K562 (cell line): Measurements from ENCODE around the gene APOC1. TPM values are rescaled to one million over a fixed set of nuclear protein-coding genes. Genes with fewer than 3 reads are reported as not detected.

Experiments
- ATF6 ChIP-seq: sonication (generic); formaldehyde crosslinking; IDR thresholded peaks from 2 replicates; pipeline ENCODE4 v1.4.0; 2020; ENCODE audit warnings: mild to moderate bottlenecking, missing genetic modification reagents
- BACH1 ChIP-seq: fragments of 200-800 bp; sonication (Bioruptor generic); IDR thresholded peaks from 2 replicates; pipeline ENCODE4 v1.6.1; 2016; ENCODE audit warnings: missing genetic modification characterization, missing compliant biosample characterization
- HDAC1 ChIP-seq, 2 experiments: fragments of 450-650 bp; IDR thresholded peaks; 2 replicates each; pipeline ENCODE4 v1.6.1; 2016 to 2017; ENCODE audit warnings: inconsistent platforms in 1 of 2, mild to moderate bottlenecking in 1 of 2, moderate library complexity in 1 of 2
- MAX ChIP-seq: sonication (generic); formaldehyde crosslinking; IDR thresholded peaks from 2 replicates; pipeline ENCODE4 v1.9.0; 2022; ENCODE audit warnings: mild to moderate bottlenecking, missing genetic modification reagents
- MITF ChIP-seq: IDR thresholded peaks from 2 replicates; pipeline ENCODE4 v1.6.1; 2014; ENCODE audit warnings: antibody characterized with exemption
- NFRKB ChIP-seq: fragments of 450-650 bp; IDR thresholded peaks from 2 replicates; pipeline ENCODE4 v1.6.1; 2016; ENCODE audit warnings: low read depth
- NUFIP1 ChIP-seq: fragments of 450-650 bp; IDR thresholded peaks from 2 replicates; pipeline ENCODE4 v1.6.1; 2018; ENCODE audit not compliant: partially characterized antibody
- SAP30 ChIP-seq: fragments of 200-600 bp; sonication (generic); IDR thresholded peaks from 2 replicates; pipeline ENCODE4 v1.6.1; 2012; ENCODE audit warnings: borderline replicate concordance, low read depth, mild to moderate bottlenecking, moderate library complexity, low read length, control low read depth, inconsistent platforms; ENCODE audit not compliant: insufficient read depth, poor library complexity, severe bottlenecking
- SNRNP70 ChIP-seq: fragments of 200-400 bp; formaldehyde crosslinking; optimal IDR thresholded peaks from 2 replicates; pipeline ENCODE3; 2017; ENCODE audit warnings: low read depth, low read length
- TAF7 ChIP-seq: fragments of 450-650 bp; IDR thresholded peaks from 2 replicates; pipeline ENCODE4 v1.6.1; 2016; ENCODE audit warnings: missing genetic modification characterization, missing compliant biosample characterization
- TFAP4 ChIP-seq: sonication (generic); formaldehyde crosslinking; IDR thresholded peaks from 2 replicates; pipeline ENCODE4 v1.8.0; 2022; ENCODE audit warnings: missing genetic modification reagents, mild to moderate bottlenecking, moderate library complexity, borderline replicate concordance
- ZNF398 ChIP-seq: fragments of 250-450 bp; sonication (Bioruptor Pico); IDR thresholded peaks from 2 replicates; pipeline ENCODE4 v1.8.0; 2021; ENCODE audit warnings: moderate library complexity, mild to moderate bottlenecking, inconsistent platforms
- ZNF444 ChIP-seq: fragments of 250-450 bp; sonication (Bioruptor Pico); IDR thresholded peaks from 2 replicates; pipeline ENCODE4 v1.4.0; 2020; ENCODE audit warnings: mild to moderate bottlenecking, moderate library complexity
- ZNF609 ChIP-seq: sonication (generic); formaldehyde crosslinking; IDR thresholded peaks from 2 replicates; pipeline ENCODE4 v1.8.1; 2023; ENCODE audit warnings: missing genetic modification reagents, mild to moderate bottlenecking, borderline replicate concordance
- polyA plus RNA-seq, 8 experiments: library from polyadenylated mRNA; depleted of rRNA in 4 of 8; stranded (reverse) in 5 of 8; unstranded in 3 of 8; fragments of >200 nt; fragmentation: Nextera tagmentation in 2 of 8; fragmentation: Illumina TruSeq in 1 of 8; extraction: Ambion mirVana in 2 of 8; extraction: Trizol in 1 of 8; gene quantifications; 2 replicates each; pipeline versions ENCODE4 v1.2.1 to v1.2.3, GENCODE V29; 2011 to 2014; ENCODE audit warnings: inconsistent platforms in 1 of 8, missing spikeins in 1 of 8
- total RNA-seq, 7 experiments: library from RNA; depleted of rRNA in 6 of 7; stranded (reverse); fragments of >200 nt in 6 of 7; fragmentation: Illumina TruSeq in 2 of 7; extraction: Trizol in 2 of 7; gene quantifications; 2 replicates each; pipeline versions ENCODE4 v1.2.1 to v1.2.3, GENCODE V29; 2011 to 2021; ENCODE audit warnings: low replicate concordance in 1 of 7

Gene APOC1
- total and polyA plus RNA-seq, 9 of the 15 experiments (the other 6 are each of a cell fraction or from before 2014, with no cell fraction given): 115 to 408 (median 220) TPM

GRCh38 chr19:44905437-44906160, 8.8 kb upstream of the APOC1 start, which contains the start of gene APOE (continued):
- TF ChIP-seq ATF6 (CRISPR knock-in tag) (no peak), TAF7 (peak; percentile 53; the same call in 1 of the 2 replicates), NFRKB (no peak; the same call in 1 of the 2 replicates), TFAP4 (CRISPR knock-in tag) (peak; percentile 18; the same call in 1 of the 2 replicates), ZNF444 (CRISPR knock-in tag) (0 out of 2 replicates have a peak, but pooled peaks have one; percentile 30), NUFIP1 (no peak), BACH1 (tag) (no peak), SAP30 (peak; percentile 63), SNRNP70 (no peak), HDAC1 (IDR thresholded peaks at IDR 0.05) (0 out of 4 replicates have a peak, but pooled peaks of 1 of the 2 experiments have one; percentile 7), MAX (0 out of 2 replicates have a peak, but pooled peaks have one; percentile 6), ZNF609 (CRISPR knock-in tag) (no peak), ZNF398 (CRISPR knock-in tag) (no peak), MITF (peak; percentile 61; the same call in 1 of the 2 replicates)
